ENCODE results near the gene BCOR.

DNA sequence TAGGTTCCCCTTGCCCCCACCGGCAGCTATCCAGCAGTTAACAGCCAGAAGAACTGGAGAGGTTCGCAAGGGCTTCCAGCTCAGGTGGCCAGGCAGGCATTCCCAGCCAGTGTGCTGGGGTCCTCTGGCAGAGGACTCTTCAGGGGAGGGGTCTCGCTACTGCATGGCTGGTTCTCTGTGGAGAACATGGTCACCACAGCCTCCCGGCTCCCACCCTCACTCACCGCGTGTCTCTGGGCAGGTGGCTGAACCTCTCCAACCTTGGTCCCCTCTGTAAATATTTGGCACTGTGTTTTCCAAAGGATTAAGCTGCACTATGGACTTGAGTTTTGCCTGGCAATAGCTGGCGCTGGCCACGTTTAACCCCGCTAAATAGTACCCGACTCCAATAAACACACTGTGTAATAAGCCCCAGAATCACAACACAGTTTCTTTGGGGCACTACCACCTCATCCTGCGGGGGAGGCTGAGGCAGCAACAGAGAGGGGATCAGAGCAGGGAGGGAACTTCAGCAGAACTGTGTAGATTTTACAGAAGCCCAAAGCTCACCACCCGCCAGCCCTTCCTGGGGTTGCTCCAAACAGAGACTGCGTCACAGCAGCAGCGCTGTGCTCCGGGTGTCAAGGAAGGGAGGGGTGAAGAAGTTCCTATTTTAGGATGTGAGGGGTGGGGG is 15.2 kb downstream of the BCOR start:
- no peak for TF ChIP-seq EZH2 (IDR thresholded peaks at IDR 0.05; ENCODE audit: insufficient read depth, poor library complexity, severe bottlenecking)
- TF ChIP-seq EZH2phosphoT487 (IDR thresholded peaks at IDR 0.05; ENCODE audit: insufficient read depth, low read depth): no peak

Measured in GM23248 (cell line).